NCI-H187 treated with DMSO at 0.1 percent for 48 hours (cell line): ENCODE results near the gene RPL35A.
"Not testable (repeated sequence)": the region's sequence is repeated elsewhere in the genome, so short reads cannot be mapped to it uniquely, and the experiment has no call there.

Source experiments
- DNase-seq: peaks from one replicate; lab custom pipeline; 2025; lab: John Stamatoyannopoulos, UW

RPL35A gene

GRCh38 chr3:197952440-197952839, 2.5 kb downstream of the RPL35A start:
- DNase-seq = no peak

GRCh38 chr3:197953325-197953724, 3.3 kb downstream of the RPL35A start:
- no peak for DNase-seq

- no peak for DNase-seq
These were observed 3.9 kb downstream of the RPL35A start for GRCh38 chr3:197953881-197954280.

GRCh38 chr3:197955892-197956477, 6.0 kb downstream of the RPL35A start:
- no peak for DNase-seq

GRCh38 chr3:197956626-197956988, 6.6 kb downstream of the RPL35A start:
- DNase-seq = no peak

GRCh38 chr3:197957790-197958133, 7.8 kb downstream of the RPL35A start:
- DNase-seq = no peak

GRCh38 chr3:197958346-197958745, 8.4 kb downstream of the RPL35A start:
- no peak for DNase-seq

GRCh38 chr3:197958848-197959247, 8.9 kb downstream of the RPL35A start:
- not testable (repeated sequence) for DNase-seq

- DNase-seq = no peak
These were observed 9.5 kb downstream of the RPL35A start for GRCh38 chr3:197959500-197959890.

GRCh38 chr3:197959891-197960693, 10.1 kb downstream of the RPL35A start, which contains the start of gene LMLN:
Gene LMLN (plus strand): TSS chr3:197960217. CDS start chr3:197960246, 29 bp downstream.
- DNase-seq = peak; percentile 80

GRCh38 chr3:197960694-197961581, 10.9 kb downstream of the RPL35A start:
- DNase-seq = no peak

- DNase-seq = no peak
These were observed 11.6 kb downstream of the RPL35A start for GRCh38 chr3:197961582-197961945.

- no peak for DNase-seq
These were observed 13.1 kb downstream of the RPL35A start for GRCh38 chr3:197963019-197963637.

- DNase-seq = not testable (repeated sequence)
These were observed 17.5 kb downstream of the RPL35A start for GRCh38 chr3:197967337-197967989.

GRCh38 chr3:197970588-197970987, 20.6 kb downstream of the RPL35A start:
- DNase-seq = no peak

GRCh38 chr3:197974016-197974415, 24.0 kb downstream of the RPL35A start:
- DNase-seq = no peak

- no peak for DNase-seq
These were observed 25.3 kb downstream of the RPL35A start for GRCh38 chr3:197975311-197975710.

GRCh38 chr3:197983076-197983475, 33.1 kb downstream of the RPL35A start:
- DNase-seq = no peak

- DNase-seq = no peak
These were observed 39.7 kb downstream of the RPL35A start for GRCh38 chr3:197989651-197990050.

- no peak for DNase-seq
These were observed 44.7 kb downstream of the RPL35A start for GRCh38 chr3:197994736-197995135.

GRCh38 chr3:197996855-197997254, 46.9 kb downstream of the RPL35A start:
- DNase-seq = no peak

- DNase-seq = no peak
These were observed 47.9 kb downstream of the RPL35A start for GRCh38 chr3:197997936-197998335.
